ENCODE results near the gene TMEM273.

The TMEM273 gene

GRCh38 chr10:49174926-49175500, 13.2 kb downstream of the TMEM273 start:
- no peak for DNase-seq

DNA sequence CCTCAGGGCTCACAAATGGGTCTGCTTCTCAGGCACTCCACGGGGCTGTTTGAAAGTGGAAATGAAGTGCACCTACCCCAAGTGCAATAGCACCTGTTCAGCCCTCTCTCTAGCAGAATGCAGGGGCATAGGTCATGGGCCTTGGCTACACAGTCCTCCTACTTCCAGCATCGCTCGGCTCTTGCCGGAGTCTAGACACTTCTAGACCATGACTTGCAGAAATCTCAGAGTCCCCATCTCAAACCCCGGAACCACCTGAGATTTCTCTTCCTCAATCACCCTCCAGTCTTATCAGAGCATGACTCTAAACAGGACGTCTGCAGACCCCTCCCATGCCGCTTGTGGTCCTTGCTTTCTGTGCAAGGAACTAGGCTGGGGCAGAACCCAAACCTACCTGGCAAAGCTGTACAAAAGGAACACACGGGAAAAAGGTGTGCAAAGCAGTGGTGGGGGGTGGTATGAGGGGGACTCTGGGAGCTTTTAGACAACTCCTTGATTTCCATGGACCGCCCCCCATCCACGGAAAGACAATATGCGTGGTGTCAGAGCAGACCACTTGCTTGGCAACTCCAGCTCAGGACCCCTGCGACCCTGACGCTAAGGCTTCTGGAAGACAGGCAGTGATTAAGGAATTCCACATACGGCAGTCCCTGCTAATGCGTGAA, 13.8 kb downstream of the TMEM273 start:
- DNase-seq = no peak

- DNase-seq = no peak
These were observed 14.3 kb downstream of the TMEM273 start for GRCh38 chr10:49173853-49174252.

DNA sequence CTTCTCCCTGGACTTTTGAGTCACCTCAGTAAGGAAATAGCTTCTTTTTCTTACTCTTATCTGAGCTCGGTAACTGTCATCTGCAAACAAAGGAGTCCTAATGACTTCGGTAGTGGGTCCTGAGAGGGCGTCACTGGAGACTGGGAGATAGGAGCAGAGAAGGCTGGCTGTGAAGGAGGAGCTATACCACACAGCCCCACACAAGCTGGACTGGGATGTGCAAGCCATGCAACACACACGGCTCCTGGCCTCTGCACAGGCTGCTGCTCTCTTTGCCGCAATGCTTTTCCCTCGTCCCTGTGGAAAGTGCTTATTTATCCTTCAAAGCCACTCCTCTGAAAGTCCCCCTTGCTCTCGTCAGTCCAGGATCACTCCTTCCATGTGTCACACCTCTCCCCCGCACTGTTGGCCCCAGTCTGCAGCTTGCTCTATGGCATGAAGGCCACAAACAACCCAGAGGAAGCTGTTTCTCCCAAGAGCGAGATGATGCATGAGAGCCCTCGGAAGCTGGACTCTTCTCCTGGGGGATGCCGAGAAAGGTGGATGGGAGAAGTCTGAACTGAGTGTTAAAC, 14.9 kb downstream of the TMEM273 start:
- DNase-seq = no peak

DNA sequence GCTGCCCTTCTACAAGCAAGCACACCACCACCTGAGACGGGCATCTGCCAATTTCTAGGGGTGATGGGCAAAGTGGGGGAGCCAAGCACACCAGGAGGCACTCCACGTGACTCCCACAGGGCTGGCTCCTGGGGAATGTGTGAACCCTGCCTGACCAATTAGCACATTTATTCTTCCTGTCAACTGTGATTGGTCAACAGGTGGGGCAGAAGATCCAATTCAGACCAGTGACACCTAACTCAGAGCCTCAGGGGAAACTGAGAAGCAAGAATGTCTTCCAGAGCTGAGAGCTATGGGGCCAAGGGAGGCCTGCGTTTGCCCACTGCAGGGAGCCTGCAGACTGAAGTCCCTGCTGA, 15.4 kb downstream of the TMEM273 start:
- no peak for DNase-seq

DNA sequence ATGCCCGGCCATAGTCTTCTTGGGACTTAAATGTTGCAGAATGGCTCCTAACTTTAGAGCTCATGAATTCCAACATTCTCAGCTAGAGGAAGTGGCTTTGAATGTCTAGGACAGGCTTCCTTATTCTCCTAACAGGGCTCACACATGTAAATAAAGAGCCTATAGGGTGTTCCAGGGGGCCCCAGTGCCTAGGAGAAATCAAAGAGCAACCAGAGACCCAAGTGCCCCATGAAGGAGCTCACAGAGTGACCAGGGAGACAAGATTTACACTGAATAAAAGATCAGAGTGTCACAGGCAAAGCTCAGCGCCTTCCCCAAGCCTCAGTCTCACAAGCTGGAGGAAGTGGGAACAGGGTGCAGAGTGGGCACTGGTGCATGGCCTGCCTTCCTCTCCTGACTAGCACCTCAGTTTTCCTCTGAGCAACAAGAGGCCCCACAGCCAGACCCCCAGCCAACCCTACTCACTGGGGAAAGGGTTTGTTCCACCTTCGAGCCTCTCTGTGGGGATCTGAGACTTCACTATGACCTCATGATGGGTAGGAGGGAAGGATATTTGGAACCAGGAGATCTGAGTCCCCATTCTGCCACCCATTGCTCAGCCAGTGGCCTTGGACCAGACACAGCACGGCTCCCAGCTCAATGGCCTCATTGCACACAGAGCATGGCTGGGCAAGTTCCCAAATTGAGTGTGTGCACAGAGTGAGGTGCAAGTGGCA, 16.0 kb downstream of the TMEM273 start:
- no peak for DNase-seq

GRCh38 chr10:49171326-49172060, 16.7 kb downstream of the TMEM273 start:
- DNase-seq = no peak

DNA sequence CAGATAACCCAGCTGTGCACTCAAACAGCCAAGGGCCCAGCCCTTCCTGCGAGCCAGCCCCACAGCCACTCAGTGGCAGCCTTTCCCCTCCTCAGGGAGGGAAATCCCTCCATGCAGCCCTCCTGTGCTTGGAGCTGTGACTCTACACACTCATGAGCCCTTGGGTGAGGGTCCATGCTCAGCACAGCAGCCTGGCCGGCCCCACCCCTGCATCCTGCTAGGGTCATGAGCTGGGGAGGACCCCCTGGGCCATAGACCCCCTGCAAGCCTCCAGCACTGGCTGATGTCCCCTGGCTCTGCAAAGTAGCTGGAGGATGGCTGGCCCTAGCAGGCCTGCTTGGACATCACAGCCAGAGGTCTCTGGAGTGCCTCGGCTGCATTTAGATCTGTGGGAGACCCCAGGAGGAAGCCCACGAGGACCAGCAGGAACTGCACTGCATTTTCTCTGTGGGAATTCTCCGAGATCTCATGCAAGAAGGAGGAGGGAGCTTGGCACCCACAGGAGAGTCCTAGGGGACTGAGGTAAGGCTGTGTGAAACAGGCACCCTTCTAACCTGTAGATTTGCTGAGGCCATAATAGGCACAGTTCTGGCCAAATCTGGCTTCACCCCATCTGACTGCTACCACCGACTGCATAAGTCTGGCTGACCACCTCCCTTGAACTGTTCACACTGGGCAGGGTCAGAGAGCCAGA, 17.4 kb downstream of the TMEM273 start:
- no peak for DNase-seq

- DNase-seq = no peak
These were observed 18.4 kb downstream of the TMEM273 start for GRCh38 chr10:49169776-49170175.

DNA sequence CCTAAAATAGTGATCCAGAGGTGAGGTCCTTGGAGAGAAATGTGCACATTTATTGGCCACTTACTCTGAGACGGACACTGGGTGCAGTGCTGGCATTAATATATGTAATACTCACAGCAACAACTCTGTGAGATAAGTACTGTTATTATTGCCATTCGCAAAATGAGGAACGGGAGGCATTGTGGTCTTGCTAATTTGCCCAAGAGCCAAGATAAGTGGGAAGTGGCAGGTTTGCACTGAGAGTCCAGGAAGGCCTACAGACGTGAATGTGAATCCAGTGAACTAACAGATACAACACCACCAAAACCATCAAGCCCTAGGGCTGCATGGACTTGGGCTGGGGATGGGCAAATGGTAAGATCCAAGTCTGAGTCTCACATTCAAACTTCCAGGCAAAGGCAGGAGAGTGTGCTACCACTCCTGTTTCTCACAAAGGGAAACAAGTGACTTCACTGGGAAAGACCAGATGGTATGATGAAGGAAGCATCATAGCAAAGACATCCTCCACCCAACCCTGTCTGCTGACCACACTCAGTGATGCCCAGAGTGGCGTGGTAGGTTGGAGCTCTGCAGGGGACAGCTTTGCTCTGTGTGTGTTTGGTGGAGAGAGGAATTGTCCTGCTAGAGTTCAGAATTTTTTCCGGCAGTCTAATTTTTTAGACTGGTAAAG, 19.2 kb downstream of the TMEM273 start:
- DNase-seq = no peak

- no peak for DNase-seq
These were observed 20.0 kb downstream of the TMEM273 start for GRCh38 chr10:49168171-49168540.

- no peak for DNase-seq
These were observed 20.6 kb downstream of the TMEM273 start for GRCh38 chr10:49167425-49168170.

DNA sequence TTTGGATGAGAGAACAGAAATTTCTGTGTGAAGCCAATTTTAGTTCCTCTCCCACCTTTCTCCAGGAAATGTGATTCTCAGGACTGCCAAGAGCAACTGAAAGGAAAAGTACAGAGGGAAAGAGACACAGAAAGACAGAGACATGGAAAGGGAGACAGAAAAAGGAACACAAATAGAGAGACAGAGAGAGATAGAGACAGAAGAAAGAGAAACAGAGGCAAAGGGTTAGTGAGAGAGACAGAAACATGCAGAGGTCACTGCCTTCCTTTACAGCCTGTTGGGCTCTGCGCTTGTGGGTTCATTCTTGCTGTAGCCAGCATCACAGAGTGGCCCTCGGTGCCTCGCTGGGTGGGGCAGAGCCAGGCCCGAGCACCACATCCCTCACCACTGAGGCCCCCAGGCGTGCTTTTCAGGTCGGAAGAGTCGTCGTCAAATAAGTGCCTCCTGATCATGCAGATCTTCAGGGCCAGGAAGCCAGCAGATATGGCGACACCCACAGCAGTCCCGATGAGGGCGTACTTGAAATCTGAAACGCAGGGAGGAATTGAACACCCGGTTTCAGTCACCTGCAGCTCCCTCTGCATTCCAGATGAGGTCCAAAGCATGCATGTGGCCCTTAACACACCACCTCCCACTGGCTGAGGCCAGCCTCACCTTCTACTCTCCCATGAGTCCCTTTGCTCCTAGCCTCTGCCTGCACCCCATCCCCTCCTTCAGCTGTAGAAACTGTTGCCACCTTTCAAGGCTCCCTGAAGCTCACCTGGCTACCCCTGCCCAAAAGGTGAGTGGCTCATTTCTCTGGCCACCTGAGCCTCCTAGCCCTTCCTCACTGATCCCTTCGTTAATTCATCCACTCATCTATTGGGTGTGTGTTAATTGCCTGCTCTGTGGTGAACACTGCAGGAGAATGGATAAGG, 21.4 kb downstream of the TMEM273 start:
- DNase-seq = no peak

DNA sequence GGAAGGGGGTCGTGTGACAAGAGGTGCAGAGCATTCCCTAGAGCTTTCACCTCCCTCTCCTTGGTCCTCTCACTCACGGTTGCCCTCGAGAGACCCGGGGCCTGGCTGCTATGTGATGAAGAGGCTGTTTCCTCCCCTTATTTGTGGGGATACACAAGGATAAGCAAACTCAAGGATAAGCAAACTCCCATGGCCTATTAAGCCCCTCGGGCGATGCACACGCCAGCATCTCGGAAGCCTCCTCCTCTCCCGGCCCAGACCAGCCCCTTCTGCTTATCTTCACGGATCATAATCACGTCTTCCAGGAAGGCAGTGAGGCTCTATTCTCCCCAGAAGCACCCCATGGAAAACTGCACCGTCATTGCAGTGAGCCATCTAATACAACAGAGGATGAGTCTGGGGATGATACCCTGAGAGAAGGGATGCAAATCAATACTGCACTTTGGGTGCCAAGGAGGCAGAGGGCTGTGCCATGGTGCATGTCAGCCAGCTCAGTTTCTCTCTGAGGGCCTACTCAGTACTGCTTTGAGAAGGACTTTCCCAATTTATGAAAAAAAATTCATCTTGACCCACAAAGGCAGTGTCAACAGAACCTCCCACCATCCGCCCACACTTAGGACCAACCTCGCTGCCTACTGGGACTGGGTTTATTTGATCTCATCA, 22.2 kb downstream of the TMEM273 start:
- DNase-seq = no peak

- DNase-seq = no peak
These were observed 22.9 kb downstream of the TMEM273 start for GRCh38 chr10:49165259-49165658.

GRCh38 chr10:49164559-49165188, 23.5 kb downstream of the TMEM273 start:
- no peak for DNase-seq

DNA sequence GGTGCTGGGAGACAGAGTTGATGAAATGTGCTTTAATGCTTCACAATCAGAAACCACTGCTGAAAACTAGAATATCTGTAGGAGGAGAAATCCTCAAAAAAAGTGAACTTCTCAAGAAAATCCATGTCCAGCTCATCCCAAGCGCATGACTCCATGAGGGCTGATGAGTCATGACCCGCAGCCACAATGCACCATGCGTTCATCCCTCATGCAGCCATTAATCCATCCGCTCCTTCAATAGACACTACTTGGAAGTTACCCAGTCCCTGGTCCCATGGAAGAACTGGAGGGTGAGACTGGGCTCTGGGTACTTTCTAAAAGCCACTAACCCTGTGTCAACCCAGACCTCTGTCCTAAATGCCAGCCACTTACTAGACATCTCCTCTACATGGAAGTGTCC, 24.4 kb downstream of the TMEM273 start:
- DNase-seq = no peak

DNA sequence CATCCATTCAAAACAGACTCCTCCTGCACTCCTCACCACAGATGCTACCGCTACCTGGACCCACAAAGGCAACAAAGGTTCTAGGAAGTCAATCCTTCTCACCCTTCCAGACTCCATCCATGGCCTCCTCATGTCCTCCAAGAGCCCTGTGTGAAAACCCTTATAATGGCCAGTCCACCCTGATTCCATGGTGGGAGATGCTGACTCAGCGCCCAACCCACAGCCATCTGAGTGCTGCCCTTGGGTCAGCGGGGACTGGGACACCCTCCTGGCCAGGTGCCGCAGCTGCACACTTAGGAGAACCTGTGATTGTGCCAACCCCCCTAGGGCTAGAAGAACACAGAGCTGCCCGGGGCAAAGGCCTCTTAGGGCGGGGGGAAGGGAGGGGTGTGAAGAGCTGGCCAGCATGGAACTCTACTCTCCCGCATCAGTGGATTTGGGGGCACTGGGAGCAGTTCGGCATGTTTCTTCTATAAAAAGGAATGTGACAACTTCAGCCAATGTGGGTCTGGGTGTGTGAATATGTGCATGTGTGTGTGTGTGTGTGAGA, 25.4 kb downstream of the TMEM273 start:
- DNase-seq = no peak

DNA sequence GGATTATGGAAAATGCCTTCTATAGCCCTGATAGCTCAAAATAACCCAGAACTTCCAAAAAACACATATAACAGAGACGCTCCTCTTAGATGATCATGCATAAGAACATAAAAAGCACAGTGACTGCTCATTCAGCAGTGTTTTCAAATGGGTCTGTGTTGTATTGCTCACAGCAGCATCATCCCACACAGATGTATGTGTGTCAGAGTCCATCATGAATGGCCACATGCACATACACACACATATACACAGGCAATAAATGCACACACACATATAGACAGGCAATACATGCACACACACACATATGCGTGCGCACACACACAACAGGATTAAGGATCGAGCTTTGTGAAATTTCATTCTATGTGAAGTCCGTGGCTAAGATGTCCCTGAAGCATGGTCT, 26.1 kb downstream of the TMEM273 start:
- DNase-seq = no peak
